H9 (cell line): ENCODE results near the gene NCOA1. TPM values are rescaled to one million over a fixed set of nuclear protein-coding genes. Genes with fewer than 3 reads are reported as not detected.

ENCODE experiments used
- DNase-seq: peaks from one replicate; pipeline ENCODE4 v3.0.0-alpha.2; 2017
- H2AFZ ChIP-seq: one replicate; pipeline ENCODE4 v1.6.1; 2013; ENCODE audit warnings: mild to moderate bottlenecking, low read length, control low read depth, moderate library complexity
- H2AK5ac ChIP-seq: 2 replicates; pipeline ENCODE4 v1.6.1; 2013; ENCODE audit warnings: low read length, control low read depth, mixed read lengths; ENCODE audit not compliant: insufficient read length
- H2BK120ac ChIP-seq: one replicate; pipeline ENCODE4 v1.6.1; 2013; ENCODE audit warnings: low read depth, mild to moderate bottlenecking, low read length, control low read depth, inconsistent platforms; ENCODE audit not compliant: poor library complexity, severe bottlenecking
- H2BK12ac ChIP-seq: 2 replicates; pipeline ENCODE4 v1.6.1; 2013; ENCODE audit warnings: low read length, control low read depth, mixed read lengths, low read depth; ENCODE audit not compliant: insufficient read length
- H2BK15ac ChIP-seq: 2 replicates; pipeline ENCODE4 v1.6.1; 2013; ENCODE audit warnings: low read depth, low read length, control low read depth
- H2BK20ac ChIP-seq: one replicate; pipeline ENCODE4 v1.6.1; 2013; ENCODE audit warnings: low read depth, mild to moderate bottlenecking, low read length, control low read depth, inconsistent platforms; ENCODE audit not compliant: poor library complexity, severe bottlenecking
- H2BK5ac ChIP-seq: 2 replicates; pipeline ENCODE4 v1.6.1; 2013; ENCODE audit warnings: low read length, control low read depth, mixed read lengths; ENCODE audit not compliant: insufficient read length
- H3K14ac ChIP-seq: 2 replicates; pipeline ENCODE4 v1.6.1; 2013; ENCODE audit warnings: low read length, control low read depth; ENCODE audit not compliant: insufficient read depth
- H3K18ac ChIP-seq: 2 replicates; pipeline ENCODE4 v1.6.1; 2013; ENCODE audit warnings: low read depth, mild to moderate bottlenecking, mixed read lengths, low read length, control low read depth; ENCODE audit not compliant: insufficient read length
- H3K23ac ChIP-seq: 2 replicates; pipeline ENCODE4 v1.6.1; 2013; ENCODE audit warnings: low read length, control low read depth, mixed read lengths, low read depth; ENCODE audit not compliant: insufficient read length
- H3K23me2 ChIP-seq: 2 replicates; pipeline ENCODE4 v1.6.1; 2013; ENCODE audit warnings: low read depth, mild to moderate bottlenecking, mixed read lengths, low read length, control low read depth; ENCODE audit not compliant: insufficient read length, poor library complexity, severe bottlenecking
- H3K27ac ChIP-seq: 2 replicates; pipeline ENCODE4 v1.5.1; 2013; ENCODE audit warnings: low read length, control low read depth, mixed read lengths, low read depth; ENCODE audit not compliant: insufficient read length
- H3K27me3 ChIP-seq: 2 replicates; pipeline ENCODE4 v1.6.1; 2013; ENCODE audit warnings: low read length, control low read depth, inconsistent platforms; ENCODE audit not compliant: insufficient read depth
- H3K4ac ChIP-seq: 2 replicates; pipeline ENCODE4 v1.6.1; 2013; ENCODE audit warnings: low read depth, mild to moderate bottlenecking, control low read depth, inconsistent platforms, low read length, moderate library complexity
- H3K4me1 ChIP-seq: 2 replicates; pipeline ENCODE4 v1.6.1; 2013; ENCODE audit warnings: low read length, control low read depth, inconsistent platforms; ENCODE audit not compliant: insufficient read depth
- H3K4me2 ChIP-seq: 2 replicates; pipeline ENCODE4 v1.6.1; 2013; ENCODE audit warnings: low read length, control low read depth, mixed read lengths; ENCODE audit not compliant: insufficient read length, insufficient read depth
- H3K56ac ChIP-seq: 2 replicates; pipeline ENCODE4 v1.6.1; 2013; ENCODE audit warnings: low read depth, mild to moderate bottlenecking, mixed read lengths, low read length, control low read depth; ENCODE audit not compliant: insufficient read length
- H3K79me1 ChIP-seq: 2 replicates; pipeline ENCODE4 v1.6.1; 2013; ENCODE audit warnings: low read depth, mild to moderate bottlenecking, moderate library complexity, low read length, control low read depth, inconsistent platforms; ENCODE audit not compliant: insufficient read depth, poor library complexity, severe bottlenecking
- H3K79me2 ChIP-seq: 2 replicates; pipeline ENCODE4 v1.6.1; 2013; ENCODE audit warnings: low read length, control low read depth, inconsistent platforms; ENCODE audit not compliant: insufficient read depth
- H3K9ac ChIP-seq: 2 replicates; pipeline ENCODE4 v1.6.1; 2013; ENCODE audit warnings: low read length, control low read depth, mixed read lengths; ENCODE audit not compliant: insufficient read length; ENCODE audit errors: extremely low read depth
- H3K9me3 ChIP-seq: one replicate; pipeline ENCODE4 v1.6.1; 2013; ENCODE audit warnings: low read depth, low read length, inconsistent platforms; ENCODE audit not compliant: control insufficient read depth
- H3T11ph ChIP-seq: one replicate; pipeline ENCODE4 v1.6.1; 2013; ENCODE audit warnings: mild to moderate bottlenecking, low read length, control low read depth, inconsistent platforms
- H4K20me1 ChIP-seq: one replicate; pipeline ENCODE4 v1.6.1; 2013; ENCODE audit not compliant: control insufficient read depth, insufficient read length, insufficient read depth
- H4K5ac ChIP-seq: 2 replicates; pipeline ENCODE4 v1.6.1; 2013; ENCODE audit warnings: low read depth, mild to moderate bottlenecking, mixed read lengths, low read length, control low read depth; ENCODE audit not compliant: insufficient read length
- H4K8ac ChIP-seq: replicated peaks from 2 replicates; pipeline ENCODE4 v1.6.1; 2013; ENCODE audit warnings: low read length, control low read depth, mixed read lengths, low read depth; ENCODE audit not compliant: insufficient read length
- H4K91ac ChIP-seq: 2 replicates; pipeline ENCODE4 v1.6.1; 2013; ENCODE audit warnings: low read depth, mild to moderate bottlenecking, moderate library complexity, mixed read lengths, low read length, control low read depth; ENCODE audit not compliant: insufficient read length
- H3K27ac Mint-ChIP-seq, 3 experiments: 2 replicates in 2 of 3; 3 replicates in 1 of 3; pipeline ENCODE4 v1.8.0; 2020 to 2021; ENCODE audit warnings: mixed read lengths in 3 of 3, mild to moderate bottlenecking in 1 of 3, moderate library complexity in 1 of 3
- H3K27me3 Mint-ChIP-seq: 2 replicates; pipeline ENCODE4 v1.8.0; 2021; ENCODE audit warnings: low read depth, mild to moderate bottlenecking, moderate library complexity, mixed read lengths
- H3K36me3 Mint-ChIP-seq, 3 experiments: 2 replicates in 2 of 3; 3 replicates in 1 of 3; pipeline ENCODE4 v1.8.0; 2020 to 2021; ENCODE audit warnings: low read depth in 3 of 3, mixed read lengths in 3 of 3; ENCODE audit not compliant: insufficient read depth in 1 of 3
- H3K4me1 Mint-ChIP-seq, 2 experiments: 2 replicates each; pipeline ENCODE4 v1.8.0; 2020; ENCODE audit warnings: mixed read lengths in 2 of 2
- H3K4me3 Mint-ChIP-seq, 2 experiments: 2 replicates in 1 of 2; 3 replicates in 1 of 2; pipeline ENCODE4 v1.8.0; 2020 to 2021; ENCODE audit warnings: mild to moderate bottlenecking in 2 of 2, mixed read lengths in 2 of 2, moderate library complexity in 1 of 2
- H3K9me3 Mint-ChIP-seq, 2 experiments: 2 replicates in 1 of 2; 3 replicates in 1 of 2; pipeline ENCODE4 v1.8.0; 2020; ENCODE audit warnings: mild to moderate bottlenecking in 2 of 2, mixed read lengths in 2 of 2, moderate library complexity in 1 of 2
- CTCF ChIP-seq: fragments of 200-600 bp; sonication (generic); conservative IDR thresholded peaks from 3 replicates; pipeline ENCODE4 v1.8.0; 2021; ENCODE audit warnings: antibody characterized with exemption, mild to moderate bottlenecking
- total RNA-seq: library from RNA; stranded (reverse); gene quantifications from 2 replicates; pipeline ENCODE4 v1.2.1, GENCODE V29; 2021

The NCOA1 gene
- total RNA-seq, 1 experiment from 2014 or later, result 14.8 TPM

GRCh38 chr2:24473626-24474025 is 17.4 kb upstream of the NCOA1 start:
- TF ChIP-seq CTCF, result no peak
- H3K23me2 ChIP-seq, result no peaks in the 10 kb centered on the region
- no peak overlapping the region for H4K8ac ChIP-seq

More at GRCh38 chr2:24473626-24474025, 17.4 kb upstream of the NCOA1 start:
- no peak overlapping the region for H3K27ac Mint-ChIP-seq
- Histone ChIP-seq H3K23ac (no peak overlapping the region), H2BK5ac (no peak overlapping the region), H3K4ac (no peak overlapping the region), H3K18ac (no peak overlapping the region), H2AFZ (no peak overlapping the region), H3K4me2 (no peak overlapping the region), H4K20me1 (no peaks in the 10 kb centered on the region), H3K9ac (no peak overlapping the region), H3K14ac (no peak overlapping the region), H3T11ph (no peak overlapping the region), H4K5ac (no peak overlapping the region), H2BK15ac (no peak overlapping the region), H2BK120ac (no peak overlapping the region), H3K56ac (no peak overlapping the region), H3K79me1 (no peaks in the 10 kb centered on the region), H3K27me3 (no peaks in the 10 kb centered on the region), H2BK12ac (no peak overlapping the region), H3K4me1 (no peaks in the 10 kb centered on the region), H2AK5ac (no peak overlapping the region), H2BK20ac (no peak overlapping the region), H3K79me2 (no peaks in the 10 kb centered on the region), H3K9me3 (no peaks in the 10 kb centered on the region), H3K27ac (no peak overlapping the region), H4K91ac (no peak overlapping the region)
- H3K36me3 Mint-ChIP-seq, result no peaks in the 10 kb centered on the region
- H3K27me3 Mint-ChIP-seq, result no peaks in the 10 kb centered on the region
- no peak overlapping the region for H3K4me3 Mint-ChIP-seq
- DNase-seq, result no peak
- peaks cover 0 to 3% of the 10 kb centered on the region in 2 experiments; a peak in 1 of 4 replicates for H3K4me1 Mint-ChIP-seq
- H3K9me3 Mint-ChIP-seq, result no peaks in the 10 kb centered on the region
